Neuron (in vitro differentiated cells): ENCODE data around the gene KLC3.

Source experiments
- H2AFZ ChIP-seq: one replicate; pipeline ENCODE4 v1.6.1; 2013; ENCODE audit warnings: low read depth, mild to moderate bottlenecking, inconsistent platforms, low read length, moderate library complexity
- H3K27me3 ChIP-seq: one replicate; pipeline ENCODE4 v1.6.1; 2013; ENCODE audit warnings: low read length; ENCODE audit not compliant: insufficient read depth
- H3K36me3 ChIP-seq: one replicate; pipeline ENCODE4 v1.6.1; 2013; ENCODE audit warnings: low read length; ENCODE audit not compliant: insufficient read depth
- H3K4me1 ChIP-seq: one replicate; pipeline ENCODE4 v1.6.1; 2013; ENCODE audit warnings: low read length; ENCODE audit not compliant: insufficient read depth
- H3K4me3 ChIP-seq: 2 replicates; pipeline ENCODE4 v1.5.1; 2013; ENCODE audit warnings: mild to moderate bottlenecking, low read length, moderate library complexity
- H3K9me3 ChIP-seq: one replicate; pipeline ENCODE4 v1.6.1; 2013; ENCODE audit warnings: low read length

Gene KLC3

GRCh38 chr19:45340232-45340898 lies at the start of gene KLC3:
TSS of gene KLC3 (plus strand) at chr19:45340750. CDS start at chr19:45345542, 4,792 bp downstream.
- no peak within 1 kb of the TSS for H2AFZ ChIP-seq
- H3K4me1 ChIP-seq, result no peaks in the 10 kb centered on the region
- H3K27me3 ChIP-seq, result peaks cover 31% of the 10 kb centered on the region
- no peak within 1 kb of the TSS for H3K4me3 ChIP-seq
- peaks cover 2% of the 10 kb centered on the region for H3K9me3 ChIP-seq
- H3K36me3 ChIP-seq, result no peaks in the 10 kb centered on the region

DNA sequence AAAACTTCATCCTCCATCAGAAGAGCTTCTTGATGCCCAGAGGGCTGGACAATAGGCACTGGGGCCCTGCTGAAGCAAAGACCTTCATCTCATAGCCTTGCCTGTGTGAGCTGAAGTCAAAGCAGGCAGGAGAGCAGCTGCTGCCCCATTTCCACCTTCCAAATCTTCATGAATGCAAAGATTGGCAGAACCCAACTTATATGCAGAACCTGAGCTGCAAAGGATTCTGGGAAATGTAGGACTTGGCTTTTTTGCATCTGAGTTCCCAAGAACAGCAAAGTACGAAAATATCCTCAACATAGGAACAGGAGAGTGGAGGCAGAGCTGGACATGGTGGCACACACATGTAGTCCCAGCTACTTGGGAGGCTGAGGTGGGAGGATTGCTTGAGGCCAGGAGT lies 48.7 kb upstream of the KLC3 start:
- Histone ChIP-seq H2AFZ (no peak overlapping the region), H3K4me1 (no peaks in the 10 kb centered on the region), H3K9me3 (peaks cover 33% of the 10 kb centered on the region), H3K27me3 (no peaks in the 10 kb centered on the region), H3K4me3 (no peak overlapping the region), H3K36me3 (peaks cover 62% of the 10 kb centered on the region)

GRCh38 chr19:45293682-45294081 lies 46.9 kb upstream of the KLC3 start:
- H2AFZ ChIP-seq, result no peak overlapping the region
- H3K4me1 ChIP-seq, result no peaks in the 10 kb centered on the region
- H3K4me3 ChIP-seq, result no peak overlapping the region
- H3K9me3 ChIP-seq, result peaks cover 33% of the 10 kb centered on the region
- no peaks in the 10 kb centered on the region for H3K27me3 ChIP-seq
- peaks cover 68% of the 10 kb centered on the region for H3K36me3 ChIP-seq

GRCh38 chr19:45294291-45295029 lies 46.1 kb upstream of the KLC3 start:
- no peak overlapping the region for H3K4me3 ChIP-seq
- H3K36me3 ChIP-seq, result peaks cover 65% of the 10 kb centered on the region
- no peaks in the 10 kb centered on the region for H3K27me3 ChIP-seq
- H3K4me1 ChIP-seq, result no peaks in the 10 kb centered on the region
- H3K9me3 ChIP-seq, result peaks cover 33% of the 10 kb centered on the region
- no peak overlapping the region for H2AFZ ChIP-seq

DNA sequence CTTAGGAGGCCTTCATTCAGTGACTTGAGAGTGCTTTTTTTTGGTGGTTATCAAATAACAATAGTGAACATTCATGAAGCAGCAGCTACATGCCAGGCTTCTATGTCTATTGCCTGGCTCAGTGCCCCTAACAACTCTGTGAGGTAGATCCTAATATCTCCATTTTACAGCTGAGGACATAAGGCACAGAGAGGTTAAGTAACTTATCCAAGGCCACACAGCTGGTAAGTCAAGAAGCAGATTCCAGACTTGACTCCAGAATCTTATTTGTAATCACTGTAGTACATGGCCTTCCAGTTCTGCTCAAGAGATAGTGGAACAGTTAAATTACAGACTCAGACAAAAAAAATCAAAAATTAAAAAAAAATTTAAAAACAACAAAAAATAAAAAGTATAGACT lies 44.7 kb upstream of the KLC3 start:
- Histone ChIP-seq H3K4me1 (no peaks in the 10 kb centered on the region), H3K9me3 (peaks cover 26% of the 10 kb centered on the region), H3K4me3 (no peak overlapping the region), H2AFZ (no peak overlapping the region), H3K27me3 (no peaks in the 10 kb centered on the region), H3K36me3 (peaks cover 63% of the 10 kb centered on the region)

DNA sequence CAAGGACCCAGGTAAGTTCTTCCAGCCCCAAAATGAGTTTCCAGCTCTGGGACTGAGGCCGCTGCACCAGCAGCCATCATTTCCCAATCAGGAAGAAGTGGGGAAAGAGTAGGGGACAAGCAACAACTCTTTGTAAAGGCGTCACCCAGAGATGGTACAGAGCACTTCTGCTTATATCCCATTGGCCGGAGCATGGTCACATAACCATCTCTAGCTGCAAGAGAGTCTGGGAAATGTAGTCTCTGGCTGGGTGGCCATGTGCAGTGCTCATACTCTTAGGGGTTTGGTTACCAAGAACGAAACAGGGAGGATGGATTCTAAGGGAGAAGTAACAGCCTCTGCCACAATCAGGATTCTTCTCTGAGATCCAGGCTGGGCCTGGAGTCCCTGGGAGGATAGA lies 44.2 kb upstream of the KLC3 start:
- no peaks in the 10 kb centered on the region for H3K27me3 ChIP-seq
- H3K4me1 ChIP-seq, result no peaks in the 10 kb centered on the region
- no peak overlapping the region for H2AFZ ChIP-seq
- peaks cover 22% of the 10 kb centered on the region for H3K9me3 ChIP-seq
- no peak overlapping the region for H3K4me3 ChIP-seq
- H3K36me3 ChIP-seq, result peaks cover 59% of the 10 kb centered on the region

DNA sequence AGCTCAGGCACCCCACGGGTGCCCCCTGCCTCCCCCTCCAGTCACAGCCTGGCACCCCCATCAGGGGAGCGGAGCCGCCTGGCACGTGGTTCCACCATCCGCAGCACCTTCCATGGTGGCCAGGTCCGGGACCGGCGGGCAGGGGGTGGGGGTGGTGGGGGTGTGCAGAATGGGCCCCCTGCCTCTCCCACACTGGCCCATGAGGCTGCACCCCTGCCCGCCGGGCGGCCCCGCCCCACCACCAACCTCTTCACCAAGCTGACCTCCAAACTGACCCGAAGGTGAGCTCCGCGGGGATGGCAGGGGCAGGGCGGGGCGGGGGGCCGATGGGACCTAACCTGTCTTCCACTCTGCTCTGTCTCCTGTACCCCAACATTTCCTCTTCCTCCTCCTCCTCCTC lies 42.9 kb upstream of the KLC3 start:
- peaks cover 12% of the 10 kb centered on the region for H3K9me3 ChIP-seq
- H2AFZ ChIP-seq, result no peak overlapping the region
- peaks cover 47% of the 10 kb centered on the region for H3K36me3 ChIP-seq
- no peak overlapping the region for H3K4me3 ChIP-seq
- no peaks in the 10 kb centered on the region for H3K27me3 ChIP-seq
- H3K4me1 ChIP-seq, result no peaks in the 10 kb centered on the region

- Histone ChIP-seq H3K4me1 (no peaks in the 10 kb centered on the region), H3K27me3 (no peaks in the 10 kb centered on the region), H3K4me3 (no peak overlapping the region), H3K9me3 (peaks cover 10% of the 10 kb centered on the region), H2AFZ (no peak overlapping the region), H3K36me3 (peaks cover 45% of the 10 kb centered on the region)
These were observed 42.3 kb upstream of the KLC3 start for GRCh38 chr19:45298264-45298663.

GRCh38 chr19:45299719-45300118 lies 40.8 kb upstream of the KLC3 start:
- Histone ChIP-seq H3K27me3 (no peaks in the 10 kb centered on the region), H3K4me1 (no peaks in the 10 kb centered on the region), H3K9me3 (peaks cover 5% of the 10 kb centered on the region), H2AFZ (no peak overlapping the region), H3K36me3 (peaks cover 33% of the 10 kb centered on the region), H3K4me3 (no peak overlapping the region)

- H3K9me3 ChIP-seq, result no peaks in the 10 kb centered on the region
- H3K27me3 ChIP-seq, result no peaks in the 10 kb centered on the region
These were observed 38.1 kb upstream of the KLC3 start for GRCh38 chr19:45302416-45302815.

GRCh38 chr19:45303269-45304060 lies 37.1 kb upstream of the KLC3 start:
- no peaks in the 10 kb centered on the region for H3K9me3 ChIP-seq
- peaks cover 7% of the 10 kb centered on the region for H3K36me3 ChIP-seq
- H3K4me3 ChIP-seq, result no peak overlapping the region
- no peak overlapping the region for H2AFZ ChIP-seq
- no peaks in the 10 kb centered on the region for H3K27me3 ChIP-seq
- no peaks in the 10 kb centered on the region for H3K4me1 ChIP-seq

More at GRCh38 chr19:45302416-45302815, 38.1 kb upstream of the KLC3 start:
- Histone ChIP-seq H3K36me3 (peaks cover 14% of the 10 kb centered on the region), H3K4me1 (no peaks in the 10 kb centered on the region), H2AFZ (no peak overlapping the region), H3K4me3 (no peak overlapping the region)

DNA sequence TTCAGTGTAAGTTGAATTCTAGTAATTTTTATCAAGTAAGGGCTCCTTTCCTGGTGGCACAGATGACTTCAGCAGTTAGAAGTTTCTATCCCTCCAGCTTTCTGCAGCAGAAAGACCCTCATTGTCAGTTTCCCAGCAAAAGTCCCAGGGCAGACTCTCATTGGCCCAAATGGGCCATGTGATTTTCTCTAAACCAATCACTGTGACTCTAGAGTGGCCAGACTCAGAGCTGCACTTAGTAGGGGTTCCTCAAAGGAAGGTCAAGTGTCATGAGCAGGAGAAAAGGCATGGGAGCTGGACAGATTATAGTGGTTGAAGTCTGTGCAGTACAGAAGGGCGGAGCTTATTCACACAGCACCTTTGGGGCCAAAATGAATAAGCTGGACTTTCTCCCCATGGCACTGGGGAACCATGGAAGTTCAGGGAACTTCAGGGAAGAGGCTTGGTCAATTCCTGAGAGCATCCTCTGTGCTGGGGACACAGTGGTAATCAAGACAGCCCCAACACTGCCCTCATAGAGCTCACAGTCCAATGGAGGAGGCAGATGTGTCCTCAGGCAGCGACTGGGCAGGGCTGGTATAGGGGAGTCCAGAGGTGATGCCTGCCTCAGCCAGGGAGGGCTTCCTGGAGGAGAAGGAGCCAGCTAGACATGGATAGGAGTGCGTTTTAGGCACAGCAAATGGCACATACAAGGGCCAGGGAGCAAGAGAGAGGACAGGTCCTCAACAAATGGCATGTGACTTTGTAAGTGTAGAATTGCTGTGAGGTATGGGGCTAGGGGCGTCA lies 36.2 kb upstream of the KLC3 start:
- no peak overlapping the region for H2AFZ ChIP-seq
- H3K27me3 ChIP-seq, result no peaks in the 10 kb centered on the region
- no peaks in the 10 kb centered on the region for H3K9me3 ChIP-seq
- no peak overlapping the region for H3K4me3 ChIP-seq
- peaks cover 7% of the 10 kb centered on the region for H3K36me3 ChIP-seq
- H3K4me1 ChIP-seq, result no peaks in the 10 kb centered on the region
